GM19395 (cell line): ENCODE measurements around the gene DMD.

Experiments used
- ATAC-seq: cut with Tn5 transposase; IDR thresholded peaks from one replicate; pipeline ENCODE4 v1.9.1; 2021; ENCODE audit warnings: mild to moderate bottlenecking, moderate library complexity; ENCODE audit not compliant: unreplicated experiment

Gene DMD

GRCh38 chrX:33045245-33045644, 166.1 kb downstream of the DMD start:
- no peak for ATAC-seq

GRCh38 chrX:33041141-33041540, 170.2 kb downstream of the DMD start:
- ATAC-seq = no peak

- ATAC-seq = no peak
Observed at GRCh38 chrX:33032700-33033099, 178.6 kb downstream of the DMD start.

GRCh38 chrX:33014949-33015348, 196.4 kb downstream of the DMD start:
- ATAC-seq = no peak

DNA sequence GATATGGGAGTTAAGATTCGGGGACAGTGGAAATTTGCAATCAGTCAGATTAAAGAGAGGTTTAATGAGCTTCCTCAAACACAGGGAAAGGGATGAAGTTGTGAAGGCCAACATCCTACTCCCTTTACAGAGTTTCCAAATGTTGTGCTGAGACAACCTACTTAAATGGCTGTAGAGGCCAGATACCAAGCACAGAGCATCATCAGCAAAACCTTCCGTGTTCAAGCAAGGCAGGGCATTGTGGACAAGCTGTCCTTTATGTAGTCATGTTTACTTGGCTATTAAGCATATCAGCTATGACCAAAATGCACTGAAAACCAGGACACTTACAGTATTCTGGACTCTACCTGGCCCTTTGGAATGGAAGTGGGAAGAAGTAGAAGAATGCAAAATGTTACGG, 197.3 kb downstream of the DMD start:
- ATAC-seq = no peak

DNA sequence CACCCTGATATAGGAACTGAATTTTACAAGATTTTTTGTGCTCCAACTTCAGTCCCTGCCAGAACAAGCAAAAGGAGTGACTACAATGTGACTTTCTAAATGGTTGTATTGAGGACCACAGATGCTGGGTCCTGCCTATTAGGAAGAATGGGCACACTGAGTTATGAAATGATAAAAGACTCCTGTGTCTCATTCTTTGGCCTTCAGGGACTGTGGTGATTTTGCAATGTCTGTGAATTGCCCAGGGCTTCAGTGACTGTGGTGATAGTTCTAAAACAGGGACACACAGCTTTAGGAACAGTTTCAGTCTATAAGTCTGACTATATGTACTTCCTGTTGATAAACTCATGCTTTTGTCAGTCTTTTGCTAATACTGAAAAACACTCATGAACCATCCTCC, 210.2 kb downstream of the DMD start:
- no peak for ATAC-seq

GRCh38 chrX:32998776-32999175, 212.6 kb downstream of the DMD start:
- no peak for ATAC-seq

- no peak for ATAC-seq
Observed at GRCh38 chrX:32995427-32995826, 215.9 kb downstream of the DMD start.

- no peak for ATAC-seq
Observed at GRCh38 chrX:32987142-32987541, 224.2 kb downstream of the DMD start.

GRCh38 chrX:32985544-32985943, 225.8 kb downstream of the DMD start:
- no peak for ATAC-seq

DNA sequence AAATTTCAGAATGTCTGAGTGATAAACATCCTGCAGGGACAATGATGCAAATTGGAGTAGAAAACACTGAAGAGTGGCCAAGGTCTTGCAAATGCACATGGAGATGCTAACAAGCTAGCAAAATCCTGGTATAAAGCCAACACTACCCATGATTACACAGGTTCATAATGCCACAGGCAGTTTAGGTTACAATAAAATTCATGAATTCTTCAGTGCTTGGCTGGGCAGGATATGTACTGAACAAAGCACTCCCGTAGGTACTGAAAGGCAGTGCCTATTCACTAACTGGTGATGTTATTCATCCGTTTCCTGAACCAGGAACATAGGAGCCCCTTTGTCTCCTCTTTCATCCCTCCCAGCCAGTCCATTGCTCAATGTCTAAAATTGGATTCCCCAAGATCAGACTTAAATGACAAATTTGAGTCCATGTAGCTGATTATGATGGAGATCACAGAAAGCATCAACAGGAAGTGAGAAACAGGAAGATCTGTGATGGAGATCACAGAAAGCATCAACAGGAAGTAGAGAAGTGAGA, 244.5 kb downstream of the DMD start:
- no peak for ATAC-seq

DNA sequence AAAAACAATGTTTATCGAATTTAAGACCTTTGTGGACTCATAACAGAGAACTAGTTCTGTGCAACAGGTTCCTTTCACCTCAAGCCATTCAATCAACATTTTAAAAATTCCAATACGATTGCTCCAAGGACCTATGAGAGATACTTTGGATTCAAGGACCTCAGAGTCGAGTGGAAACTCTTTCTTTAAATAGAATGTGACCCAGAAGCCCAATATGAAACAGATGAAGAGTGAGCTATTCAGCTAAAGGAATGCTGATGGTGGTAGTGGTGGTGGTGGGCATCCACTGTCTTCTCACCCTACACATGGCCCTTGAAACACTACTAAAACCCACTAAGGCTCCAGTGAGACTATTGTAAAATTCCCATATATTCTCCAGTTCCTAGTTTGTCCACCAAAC, 257.2 kb downstream of the DMD start:
- ATAC-seq = no peak

DNA sequence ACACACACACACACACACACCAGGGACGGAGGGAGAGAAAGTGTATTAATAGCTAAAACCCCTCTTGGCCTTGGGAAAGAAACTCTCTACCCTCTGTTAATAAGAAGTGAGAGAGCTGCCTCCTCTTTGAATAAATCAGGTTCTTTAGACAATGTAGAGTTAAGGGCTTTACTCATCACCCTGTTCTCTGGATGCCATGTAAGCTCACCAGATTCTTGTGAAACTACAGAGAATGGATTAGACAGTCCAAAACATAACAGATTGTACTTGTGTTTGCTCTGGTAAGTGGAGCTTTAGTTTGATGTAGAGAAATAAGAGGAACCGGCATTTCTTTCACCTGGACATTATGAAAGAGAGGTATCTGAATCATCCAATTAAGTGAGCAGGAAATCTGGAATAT, 263.2 kb downstream of the DMD start:
- ATAC-seq = no peak

GRCh38 chrX:32937043-32937442, 274.3 kb downstream of the DMD start:
- ATAC-seq = no peak

GRCh38 chrX:32933548-32933947, 277.8 kb downstream of the DMD start:
- ATAC-seq = no peak

- no peak for ATAC-seq
Observed at GRCh38 chrX:32929040-32929439, 282.3 kb downstream of the DMD start.

- no peak for ATAC-seq
Observed at GRCh38 chrX:32896088-32896487, 315.3 kb downstream of the DMD start.

GRCh38 chrX:32894679-32895078, 316.7 kb downstream of the DMD start:
- no peak for ATAC-seq

GRCh38 chrX:32893751-32894150, 317.6 kb downstream of the DMD start:
- ATAC-seq = no peak

DNA sequence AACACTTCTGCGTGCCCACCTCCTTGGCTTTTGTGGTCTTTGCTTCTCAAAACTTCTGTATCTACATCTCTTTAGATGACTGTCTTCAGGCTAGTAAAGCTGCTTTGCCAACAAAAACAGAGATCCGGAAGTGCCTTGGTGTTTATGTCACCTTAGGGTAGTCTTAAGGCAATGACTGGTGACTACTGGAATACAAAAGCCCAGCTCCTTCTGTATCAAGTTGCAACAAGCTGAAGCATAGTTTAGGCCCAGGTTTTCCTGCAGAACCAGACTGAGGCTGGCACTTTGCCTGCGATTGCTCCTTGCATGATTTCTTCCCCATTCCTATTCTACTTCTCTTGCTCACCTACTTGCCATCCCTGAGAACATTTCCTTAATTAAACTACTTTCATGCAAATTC, 333.8 kb downstream of the DMD start:
- ATAC-seq = no peak

- ATAC-seq = no peak
Observed at GRCh38 chrX:32874839-32875238, 336.5 kb downstream of the DMD start.

GRCh38 chrX:32873786-32874185, 337.6 kb downstream of the DMD start:
- no peak for ATAC-seq

DNA sequence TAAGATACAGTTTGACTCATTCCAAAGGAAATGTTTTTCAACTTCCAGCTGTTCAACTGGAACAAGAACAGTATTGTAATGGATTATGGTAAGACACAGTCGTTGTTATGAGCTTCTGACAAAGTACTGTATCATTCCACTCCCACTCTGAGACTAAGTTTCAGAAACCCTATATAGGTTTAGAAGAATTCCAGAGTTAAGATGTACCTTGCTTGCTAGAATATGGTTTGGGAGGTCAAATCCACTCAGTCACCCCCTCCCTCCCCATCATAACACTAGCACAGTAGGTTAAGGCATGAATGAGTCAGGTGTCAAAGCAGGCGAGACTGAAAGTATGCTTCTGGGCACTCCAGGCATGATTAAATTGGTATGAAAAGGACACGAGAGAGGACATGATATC, 339.7 kb downstream of the DMD start:
- no peak for ATAC-seq

- ATAC-seq = no peak
Observed at GRCh38 chrX:32868524-32868895, 342.8 kb downstream of the DMD start.
